ENCODE measurements around the gene LDHAL6B. TPM values are rescaled to one million over a fixed set of nuclear protein-coding genes. Genes with fewer than 3 reads are reported as not detected.

LDHAL6B gene
- total and polyA plus RNA-seq, 7 donors, result 0.06 TPM; not detected in 5

DNA sequence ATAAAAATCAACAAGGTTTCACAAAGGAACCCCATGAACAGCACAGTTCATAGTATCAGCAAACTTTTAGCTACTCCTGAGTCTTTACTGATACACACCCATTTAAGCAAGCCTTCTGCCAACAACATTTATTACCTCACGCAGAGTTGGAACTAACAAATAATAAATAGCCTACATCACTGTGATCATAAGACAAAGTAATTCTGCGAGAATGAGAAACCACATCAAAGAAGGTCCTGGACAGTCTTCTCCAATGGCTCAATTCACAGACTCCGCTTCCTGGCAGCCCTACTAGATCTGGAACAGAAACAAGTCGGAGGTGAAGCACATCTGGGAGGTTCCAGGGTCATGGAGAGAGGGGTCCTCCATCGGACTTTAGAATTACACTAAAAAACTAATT, 37.0 kb downstream of the LDHAL6B start:
- no peaks in the 10 kb centered on the region for H3K9me3 ChIP-seq
- no peaks in the 10 kb centered on the region for H3K27me3 ChIP-seq (ENCODE audit: insufficient read depth in 3 of 3, low read length in 2 of 3)
- no peak for ATAC-seq
- H3K36me3 ChIP-seq (ENCODE audit: insufficient read depth in 1 of 2, low read depth in 1 of 2), result peaks cover 0 to 2% of the 10 kb centered on the region in 2 donors
- H3K4me1 ChIP-seq, result no peaks in the 10 kb centered on the region
- intact Hi-C loops (cut with DNase I), result loop anchor here in 1 of 2 donors (10.0 kb wide), 1 partner anchor 131 kb away; the partner anchor contains the start of gene MYO1E
- no peak overlapping the region for H3K27ac ChIP-seq
- TF ChIP-seq, protein P1, sequence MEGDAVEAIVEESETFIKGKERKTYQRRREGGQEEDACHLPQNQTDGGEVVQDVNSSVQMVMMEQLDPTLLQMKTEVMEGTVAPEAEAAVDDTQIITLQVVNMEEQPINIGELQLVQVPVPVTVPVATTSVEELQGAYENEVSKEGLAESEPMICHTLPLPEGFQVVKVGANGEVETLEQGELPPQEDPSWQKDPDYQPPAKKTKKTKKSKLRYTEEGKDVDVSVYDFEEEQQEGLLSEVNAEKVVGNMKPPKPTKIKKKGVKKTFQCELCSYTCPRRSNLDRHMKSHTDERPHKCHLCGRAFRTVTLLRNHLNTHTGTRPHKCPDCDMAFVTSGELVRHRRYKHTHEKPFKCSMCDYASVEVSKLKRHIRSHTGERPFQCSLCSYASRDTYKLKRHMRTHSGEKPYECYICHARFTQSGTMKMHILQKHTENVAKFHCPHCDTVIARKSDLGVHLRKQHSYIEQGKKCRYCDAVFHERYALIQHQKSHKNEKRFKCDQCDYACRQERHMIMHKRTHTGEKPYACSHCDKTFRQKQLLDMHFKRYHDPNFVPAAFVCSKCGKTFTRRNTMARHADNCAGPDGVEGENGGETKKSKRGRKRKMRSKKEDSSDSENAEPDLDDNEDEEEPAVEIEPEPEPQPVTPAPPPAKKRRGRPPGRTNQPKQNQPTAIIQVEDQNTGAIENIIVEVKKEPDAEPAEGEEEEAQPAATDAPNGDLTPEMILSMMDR (IDR thresholded peaks at IDR 0.05), result no peak
- 59 to 84% (median 61%) methylated on average over 5 of the region's 5 CpGs for WGBS, 3 donors
- no peak for DNase-seq
- H3K4me3 ChIP-seq, result no peak overlapping the region

DNA sequence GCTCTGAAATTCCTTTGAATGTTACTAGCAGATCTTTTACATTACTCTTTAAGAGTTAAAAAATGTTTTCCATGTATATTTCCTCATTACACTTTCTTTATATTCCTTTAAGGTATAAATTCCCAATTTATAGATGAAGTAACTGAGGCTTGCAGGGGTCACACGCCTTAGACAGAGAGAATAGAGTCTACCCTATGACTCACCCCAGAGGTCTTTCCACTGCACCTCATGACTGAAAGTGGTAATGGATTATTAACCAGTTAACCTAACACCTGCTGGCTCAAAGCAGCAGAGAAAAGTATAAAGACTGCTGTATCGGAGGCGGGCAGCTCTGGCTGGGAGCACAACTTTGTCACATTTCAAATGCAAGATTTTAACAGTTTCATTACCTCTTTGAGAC, 37.7 kb downstream of the LDHAL6B start:
- H3K27ac ChIP-seq, result no peak overlapping the region
- no peaks in the 10 kb centered on the region for H3K9me3 ChIP-seq
- DNase-seq (no peak), ATAC-seq (no peak)
- H3K4me1 ChIP-seq, result no peaks in the 10 kb centered on the region
- TF ChIP-seq, protein P1 (IDR thresholded peaks at IDR 0.05), result no peak
- WGBS, 3 donors, result 86 to 96% (median 86%) methylated on average over 3 of the region's 3 CpGs
- H3K27me3 ChIP-seq (ENCODE audit: insufficient read depth in 3 of 3, low read length in 2 of 3), result no peaks in the 10 kb centered on the region
- intact Hi-C loops (cut with DNase I), result loop anchor here in 1 of 2 donors (10.0 kb wide), 1 partner anchor 130 kb away; the partner anchor contains the start of gene MYO1E
- no peak overlapping the region for H3K4me3 ChIP-seq
- H3K36me3 ChIP-seq (ENCODE audit: insufficient read depth in 1 of 2, low read depth in 1 of 2), result peaks cover 0 to 2% of the 10 kb centered on the region in 2 donors

DNA sequence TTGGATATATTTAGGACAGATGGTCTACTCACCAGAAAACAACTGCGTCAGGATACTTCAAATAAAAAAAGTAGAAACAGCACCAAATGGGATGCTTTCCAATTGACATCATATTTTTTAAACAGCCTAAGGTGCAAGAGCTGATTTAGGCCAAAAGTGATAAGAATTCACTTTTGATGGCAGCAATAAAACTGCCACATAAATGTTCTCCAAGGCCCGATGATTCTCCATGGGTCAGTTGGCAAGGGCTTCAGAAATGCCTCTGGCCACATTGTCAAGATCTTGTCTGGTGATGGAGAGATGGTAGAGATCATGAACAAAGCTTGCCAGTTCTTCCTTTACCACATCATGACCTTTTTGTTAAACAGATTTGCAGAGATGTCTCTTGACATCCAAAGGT, 38.9 kb downstream of the LDHAL6B start:
- H3K27me3 ChIP-seq (ENCODE audit: insufficient read depth in 3 of 3, low read length in 2 of 3), result no peaks in the 10 kb centered on the region

DNA sequence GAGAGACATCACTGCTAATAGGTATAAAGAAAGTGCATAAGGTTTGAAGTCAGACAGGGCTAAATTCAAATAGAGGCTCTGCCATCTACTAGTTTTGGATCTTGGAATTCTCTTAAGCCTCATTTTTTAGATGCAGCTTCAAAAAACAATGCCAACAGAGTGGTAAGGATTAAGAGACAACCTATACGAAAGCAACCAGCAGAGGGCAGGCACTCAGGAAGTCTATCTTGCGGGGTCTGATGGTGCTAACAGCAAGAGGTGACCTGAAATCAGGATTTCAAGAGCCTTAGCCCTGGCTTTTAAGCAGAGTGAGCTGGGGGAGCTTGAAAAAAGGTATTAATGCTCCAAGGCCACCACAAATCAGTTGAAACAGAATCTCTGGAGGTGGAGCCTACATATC, 40.7 kb downstream of the LDHAL6B start:
- peak; percentile 51 to 74 (median 68) for ATAC-seq
- Histone ChIP-seq H3K9me3 (no peaks in the 10 kb centered on the region), H3K4me1 (no peaks in the 10 kb centered on the region), H3K4me3 (no peak overlapping the region), H3K27ac (no peak overlapping the region), H3K27me3 (ENCODE audit: insufficient read depth in 3 of 3, low read length in 2 of 3) (no peaks in the 10 kb centered on the region), H3K36me3 (ENCODE audit: insufficient read depth in 1 of 2, low read depth in 1 of 2) (no peaks in the 10 kb centered on the region)
- DNase-seq, result peak in 1 of 2 donors; percentile 54
- 13 to 52% (median 44%) methylated on average over 2 of the region's 2 CpGs for WGBS, 3 donors
- intact Hi-C loops (cut with DNase I), result loop anchor here (2.0 to 10.0 kb wide), 4 partner anchors 125 to 250 kb away; partner anchors contain the start of gene MYO1E (in 2 of the 2)
- TF ChIP-seq, protein P1 (IDR thresholded peaks at IDR 0.05), result peak; percentile 61

More for the DNA sequence above, 38.9 kb downstream of the LDHAL6B start:
- Histone ChIP-seq H3K4me3 (no peak overlapping the region), H3K9me3 (no peaks in the 10 kb centered on the region), H3K4me1 (no peaks in the 10 kb centered on the region), H3K27ac (no peak overlapping the region), H3K36me3 (ENCODE audit: insufficient read depth in 1 of 2, low read depth in 1 of 2) (peaks cover 0 to 2% of the 10 kb centered on the region in 2 donors)
- no peak for DNase-seq
- ATAC-seq, result no peak
- TF ChIP-seq, protein P1 (IDR thresholded peaks at IDR 0.05), result no peak
- intact Hi-C loops (cut with DNase I), result loop anchor here (5.0 to 10.0 kb wide), 3 partner anchors 127 to 252 kb away; partner anchors contain the start of gene MYO1E (in 2 of the 2)
- 53 to 62% (median 57%) methylated on average over 2 of the region's 2 CpGs for WGBS, 3 donors

DNA sequence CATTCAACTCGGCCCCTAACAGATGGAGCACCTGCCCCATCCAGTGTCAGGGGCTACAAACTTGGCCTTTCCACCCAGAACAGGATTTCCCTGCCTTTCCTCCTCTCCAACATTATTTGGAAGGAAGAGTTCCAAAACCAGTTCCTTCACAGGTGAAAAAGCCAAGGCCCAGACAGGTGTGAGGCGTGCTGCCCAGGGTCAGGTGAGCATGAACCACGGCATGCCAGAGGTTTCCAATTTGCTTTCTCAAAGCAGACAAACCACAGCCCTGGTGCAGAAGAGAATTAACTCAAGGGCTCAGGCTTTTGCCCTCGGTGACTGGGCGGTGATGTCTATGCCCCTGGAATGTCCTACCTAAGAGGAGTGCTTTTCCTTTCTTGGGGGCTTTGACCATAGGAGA, 43.2 kb downstream of the LDHAL6B start:
- no peak overlapping the region for H3K27ac ChIP-seq
- no peak for ATAC-seq

More for the DNA sequence above, 43.2 kb downstream of the LDHAL6B start:
- no peak for DNase-seq
- TF ChIP-seq, protein P1 (IDR thresholded peaks at IDR 0.05), result no peak
- Histone ChIP-seq H3K27me3 (ENCODE audit: insufficient read depth in 3 of 3, low read length in 2 of 3) (no peaks in the 10 kb centered on the region), H3K4me1 (no peaks in the 10 kb centered on the region), H3K4me3 (no peak overlapping the region), H3K9me3 (no peaks in the 10 kb centered on the region), H3K36me3 (ENCODE audit: insufficient read depth in 1 of 2, low read depth in 1 of 2) (peaks cover 0 to 4% of the 10 kb centered on the region in 2 donors)
- 86 to 89% (median 88%) methylated on average over 5 of the region's 5 CpGs for WGBS, 3 donors
- intact Hi-C loops (cut with DNase I), result loop anchor here (5.0 to 10.0 kb wide), 3 partner anchors 122 to 247 kb away; partner anchors contain the start of gene MYO1E (in 2 of the 2)

Data from psoas muscle (tissue), 8 donors.